OCI-LY3 (cell line): Measurements from ENCODE around the gene FPGS.
A peak's percentile ranks its signal among the peaks of the same experiment; 100 is the strongest.
"Not testable (repeated sequence)": the region's sequence is repeated elsewhere in the genome, so short reads cannot be mapped to it uniquely, and the experiment has no call there.

Experiments used
- H2AFZ ChIP-seq: fragments of 200-600, 300-600 bp; shearing (Covaris generic); 2 replicates; pipeline ENCODE4 v1.6.0; 2014; ENCODE audit warnings: antibody characterized with exemption, low read depth, low read length
- H3K27ac ChIP-seq: fragments of 200-600, 300-600 bp; sonication (generic); 2 replicates; pipeline ENCODE4 v1.5.1; 2014; ENCODE audit warnings: mild to moderate bottlenecking, low read length, moderate library complexity, mixed read lengths
- H3K27me3 ChIP-seq: fragments of 200-600, 300-600 bp; sonication (generic); 2 replicates; pipeline ENCODE4 v1.6.1; 2014; ENCODE audit warnings: low read depth, low read length, mixed read lengths
- H3K36me3 ChIP-seq: fragments of 200-600, 300-600 bp; sonication (generic); replicated peaks from 2 replicates; pipeline ENCODE3; 2014; ENCODE audit warnings: low read depth, low read length, mixed read lengths
- H3K4me1 ChIP-seq: fragments of 300-600, 200-600 bp; sonication (generic); 2 replicates; pipeline ENCODE4 v1.6.1; 2014; ENCODE audit warnings: low read length, mixed read lengths
- H3K4me2 ChIP-seq: fragments of 200-600, 300-600 bp; sonication (generic); 2 replicates; pipeline ENCODE4 v1.6.1; 2014; ENCODE audit warnings: low read length, mixed read lengths
- H3K4me3 ChIP-seq: fragments of 300-600, 200-600 bp; sonication (generic); 2 replicates; pipeline ENCODE4 v1.5.1; 2014; ENCODE audit warnings: antibody characterized with exemption, mild to moderate bottlenecking, low read length, moderate library complexity
- H3K79me2 ChIP-seq: fragments of 300-600, 200-600 bp; shearing (Covaris generic); 2 replicates; pipeline ENCODE4 v1.6.1; 2014; ENCODE audit warnings: mild to moderate bottlenecking, low read length, mixed read lengths
- H3K9ac ChIP-seq: fragments of 300-600, 200-600 bp; shearing (Covaris generic); 2 replicates; pipeline ENCODE4 v1.6.0; 2014; ENCODE audit warnings: mild to moderate bottlenecking, low read length, moderate library complexity
- H3K9me3 ChIP-seq: fragments of 200-600, 300-600 bp; shearing (Covaris generic); 2 replicates; pipeline ENCODE4 v1.6.1; 2014; ENCODE audit warnings: low read length, mixed read lengths; ENCODE audit not compliant: insufficient read depth
- H4K20me1 ChIP-seq: fragments of 200-600, 300-600 bp; sonication (generic); 2 replicates; pipeline ENCODE4 v1.6.1; 2016; ENCODE audit warnings: low read length, mixed read lengths; ENCODE audit not compliant: insufficient read depth
- EZH2phosphoT487 ChIP-seq: fragments of 200-600 bp; shearing (Covaris generic); IDR thresholded peaks from 2 replicates; pipeline ENCODE4 v1.6.1; 2018; ENCODE audit warnings: antibody characterized with exemption, mixed run types, low read depth
- TF ChIP-seq, protein P1 (sequence below): fragments of 200-600, 300-600 bp; sonication (generic); IDR thresholded peaks from 2 replicates; pipeline ENCODE4 v1.5.1; 2014; ENCODE audit warnings: antibody characterized with exemption, low read length, low read depth

FPGS gene

DNA sequence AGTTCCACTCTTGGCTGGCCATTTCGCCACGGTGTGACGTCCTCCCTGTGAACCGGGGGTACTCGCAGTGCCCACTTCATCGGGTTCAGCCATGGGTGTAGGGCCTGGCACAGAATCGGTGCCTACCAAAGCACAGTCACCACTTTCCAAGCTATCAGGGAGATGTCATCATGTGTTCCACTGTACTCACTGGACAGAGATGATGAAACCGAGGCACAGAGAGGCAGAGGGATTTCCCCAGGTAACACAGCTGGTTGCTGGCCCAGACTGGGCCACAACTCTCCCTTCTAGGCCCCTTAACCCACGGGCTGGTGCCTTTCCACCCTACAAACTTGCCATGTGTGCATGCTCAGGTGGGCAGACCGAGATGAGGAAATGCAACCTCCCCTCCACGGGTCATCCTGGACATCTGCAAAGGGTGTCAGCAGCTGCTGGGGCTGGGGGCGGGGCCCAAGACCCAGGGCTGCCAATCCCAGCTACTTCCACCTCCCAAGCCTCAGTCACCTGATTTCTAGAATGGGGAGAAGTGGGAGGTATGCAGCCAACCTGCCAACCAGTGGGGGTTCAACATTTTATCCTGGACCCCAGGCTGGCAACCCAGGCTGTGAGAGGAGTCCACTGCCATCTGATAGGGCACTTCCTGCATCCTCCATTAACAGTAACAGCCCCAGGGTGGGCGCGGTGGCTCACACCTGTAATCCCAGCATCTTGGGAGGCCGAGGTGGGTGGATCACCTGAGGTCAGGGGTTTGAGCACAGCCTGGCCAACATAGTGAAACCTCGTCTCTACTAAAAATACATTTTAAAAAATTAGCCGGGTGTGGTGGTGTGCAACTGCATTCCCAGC, 23.3 kb upstream of the FPGS start:
- H3K27me3 ChIP-seq = no peaks in the 10 kb centered on the region
- peak overlapping the region; percentile 85 for H3K4me3 ChIP-seq
- peak overlapping the region; percentile 92 for H3K9ac ChIP-seq
- peak overlapping the region; percentile 98 for H3K27ac ChIP-seq
- TF ChIP-seq, protein P1, sequence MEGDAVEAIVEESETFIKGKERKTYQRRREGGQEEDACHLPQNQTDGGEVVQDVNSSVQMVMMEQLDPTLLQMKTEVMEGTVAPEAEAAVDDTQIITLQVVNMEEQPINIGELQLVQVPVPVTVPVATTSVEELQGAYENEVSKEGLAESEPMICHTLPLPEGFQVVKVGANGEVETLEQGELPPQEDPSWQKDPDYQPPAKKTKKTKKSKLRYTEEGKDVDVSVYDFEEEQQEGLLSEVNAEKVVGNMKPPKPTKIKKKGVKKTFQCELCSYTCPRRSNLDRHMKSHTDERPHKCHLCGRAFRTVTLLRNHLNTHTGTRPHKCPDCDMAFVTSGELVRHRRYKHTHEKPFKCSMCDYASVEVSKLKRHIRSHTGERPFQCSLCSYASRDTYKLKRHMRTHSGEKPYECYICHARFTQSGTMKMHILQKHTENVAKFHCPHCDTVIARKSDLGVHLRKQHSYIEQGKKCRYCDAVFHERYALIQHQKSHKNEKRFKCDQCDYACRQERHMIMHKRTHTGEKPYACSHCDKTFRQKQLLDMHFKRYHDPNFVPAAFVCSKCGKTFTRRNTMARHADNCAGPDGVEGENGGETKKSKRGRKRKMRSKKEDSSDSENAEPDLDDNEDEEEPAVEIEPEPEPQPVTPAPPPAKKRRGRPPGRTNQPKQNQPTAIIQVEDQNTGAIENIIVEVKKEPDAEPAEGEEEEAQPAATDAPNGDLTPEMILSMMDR = no peak
- TF ChIP-seq EZH2phosphoT487 = no peak
- no peaks in the 10 kb centered on the region for H3K9me3 ChIP-seq
- peak overlapping the region; percentile 98 for H3K4me2 ChIP-seq
- peaks cover 41% of the 10 kb centered on the region for H3K4me1 ChIP-seq
- peaks cover 34% of the 10 kb centered on the region for H3K79me2 ChIP-seq
- peaks cover 11% of the 10 kb centered on the region for H3K36me3 ChIP-seq
- no peak overlapping the region for H2AFZ ChIP-seq
- peaks cover 9% of the 10 kb centered on the region for H4K20me1 ChIP-seq

DNA sequence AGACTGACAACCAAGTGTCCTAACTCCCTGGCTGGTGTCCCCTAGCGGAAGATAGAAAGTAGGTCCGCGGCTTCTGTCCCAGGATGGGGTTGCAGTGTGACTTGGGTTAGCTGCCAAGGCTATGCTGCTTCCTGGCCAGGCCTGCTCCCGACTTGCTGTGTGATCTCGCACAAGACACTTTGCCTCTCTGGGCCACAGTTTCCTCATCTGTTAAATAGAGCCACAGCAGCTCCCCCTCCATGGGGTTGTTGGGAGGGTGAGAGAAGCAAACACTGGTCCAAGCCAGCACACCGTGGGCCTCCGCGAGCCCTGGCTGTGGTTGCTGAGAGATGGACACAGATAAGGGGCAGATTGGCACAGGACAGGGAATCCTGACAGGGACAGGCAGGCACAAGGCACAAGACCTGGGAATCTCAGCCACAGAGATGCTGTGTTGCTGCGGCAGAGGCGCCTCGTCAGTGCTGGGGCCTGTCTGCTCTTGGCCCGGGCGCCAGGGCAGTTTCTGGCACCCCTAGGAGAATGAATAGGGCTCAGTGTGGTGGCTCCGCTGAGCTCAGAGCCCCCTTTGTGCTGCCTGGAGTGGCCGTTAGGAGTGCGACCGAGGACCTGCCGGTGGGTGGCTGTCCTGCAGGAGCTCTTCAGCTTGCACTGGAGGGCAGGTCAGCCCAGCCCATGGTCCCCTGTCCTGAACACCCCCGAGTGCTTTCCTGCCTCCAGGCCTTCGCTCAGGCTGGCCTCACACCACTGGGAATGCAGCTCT, 22.4 kb upstream of the FPGS start:
- peak overlapping the region; percentile 98 for H3K27ac ChIP-seq
- H4K20me1 ChIP-seq = peaks cover under 1% of the 10 kb centered on the region; the same call in 1 of the 2 replicates
- H3K9ac ChIP-seq = peak overlapping the region; percentile 92; the same call in 1 of the 2 replicates
- peaks cover 46% of the 10 kb centered on the region for H3K4me1 ChIP-seq
- H3K36me3 ChIP-seq = peaks cover 6% of the 10 kb centered on the region
- H2AFZ ChIP-seq = no peak overlapping the region
- peaks cover 27% of the 10 kb centered on the region for H3K79me2 ChIP-seq
- H3K27me3 ChIP-seq = no peaks in the 10 kb centered on the region
- H3K9me3 ChIP-seq = no peaks in the 10 kb centered on the region
- peak overlapping the region; percentile 98 for H3K4me2 ChIP-seq
- no peak overlapping the region for H3K4me3 ChIP-seq
- TF ChIP-seq EZH2phosphoT487 = no peak
- TF ChIP-seq, protein P1 = no peak

DNA sequence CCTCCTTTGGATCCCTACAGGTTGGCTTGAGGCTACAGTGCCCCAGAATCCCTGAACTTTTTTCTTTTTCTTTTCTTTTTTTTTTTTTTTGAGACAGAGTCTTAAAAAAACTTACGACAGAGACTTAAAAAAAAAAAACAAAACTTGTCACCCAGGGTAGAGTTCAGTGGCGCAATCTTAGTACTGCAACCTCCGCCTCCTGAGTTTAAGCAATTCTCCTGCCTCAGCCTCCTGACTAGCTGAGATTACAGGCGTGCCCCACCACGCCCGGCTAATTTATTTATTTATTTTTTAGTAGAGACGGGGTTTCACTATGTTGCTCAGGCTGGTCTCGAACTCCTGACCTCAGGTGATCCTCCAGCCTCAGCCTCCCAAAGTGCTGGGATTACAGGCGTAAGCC, 21.8 kb upstream of the FPGS start:
- H3K9me3 ChIP-seq, H3K9ac ChIP-seq, H4K20me1 ChIP-seq, H2AFZ ChIP-seq, H3K36me3 ChIP-seq, H3K4me3 ChIP-seq, H3K27me3 ChIP-seq, H3K4me2 ChIP-seq, H3K27ac ChIP-seq: not testable (repeated sequence)
- Histone ChIP-seq H3K79me2 (peaks cover 26% of the 10 kb centered on the region), H3K4me1 (peaks cover 45% of the 10 kb centered on the region)

DNA sequence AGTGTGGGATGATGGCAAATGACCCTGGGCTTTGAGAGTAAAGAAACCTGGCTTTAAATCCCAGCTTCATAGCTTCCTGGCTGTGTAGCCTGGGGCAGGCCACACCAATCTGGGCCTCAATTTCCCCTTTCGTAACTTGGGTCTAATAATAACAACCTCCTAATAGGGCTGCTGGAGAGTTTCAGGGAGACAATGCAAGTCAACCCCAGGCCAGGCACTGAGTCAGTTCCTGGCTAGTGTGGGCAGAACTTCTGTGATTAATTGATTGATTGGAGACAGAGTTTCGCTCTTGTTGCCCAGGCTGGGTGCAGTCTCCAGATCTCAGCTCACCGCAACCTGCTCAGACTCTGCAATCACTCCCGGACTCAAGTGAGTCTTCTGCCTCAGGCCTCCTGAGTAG, 20.9 kb upstream of the FPGS start:
- TF ChIP-seq EZH2phosphoT487 = no peak
- TF ChIP-seq, protein P1 = no peak
- Histone ChIP-seq H3K4me3 (no peak overlapping the region), H3K9ac (no peak overlapping the region), H3K9me3 (no peaks in the 10 kb centered on the region), H3K4me2 (no peak overlapping the region), H2AFZ (no peak overlapping the region), H3K79me2 (peaks cover 26% of the 10 kb centered on the region), H3K27me3 (no peaks in the 10 kb centered on the region), H4K20me1 (peaks cover 3% of the 10 kb centered on the region), H3K36me3 (peaks cover under 1% of the 10 kb centered on the region), H3K27ac (no peak overlapping the region), H3K4me1 (peaks cover 41% of the 10 kb centered on the region)
